Measurements from ENCODE around the gene ASCL3.
"Not testable (repeated sequence)": the region's sequence is repeated elsewhere in the genome, so short reads cannot be mapped to it uniquely, and the experiment has no call there.

ASCL3 gene

DNA sequence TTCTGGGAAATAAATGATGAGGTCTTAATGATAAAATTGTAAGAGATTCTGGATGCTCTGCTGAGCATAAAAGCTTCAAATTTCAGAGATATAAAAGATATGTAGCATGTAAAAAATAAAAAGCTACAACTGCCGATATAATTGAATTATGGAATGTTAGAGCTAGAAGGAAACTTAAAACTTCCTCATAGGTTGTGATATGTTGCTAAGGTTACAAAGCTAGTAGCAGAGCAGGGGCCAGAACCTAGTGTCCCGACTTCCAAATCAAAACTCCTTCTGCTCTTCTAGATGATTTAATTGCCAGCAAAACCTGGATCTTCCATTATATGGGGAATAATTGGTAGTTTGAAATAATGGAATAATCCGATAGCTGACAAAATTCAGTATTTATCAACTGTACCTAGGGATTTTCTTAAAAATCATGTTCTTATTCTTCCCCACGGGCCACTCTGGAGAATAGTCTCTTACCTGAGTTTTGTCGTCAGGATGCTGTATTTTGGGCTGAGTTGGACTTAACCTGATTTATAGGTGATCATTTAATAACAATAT, at the start of gene ASCL3:
Gene ASCL3 (minus strand): TSS at position 499 of the 549 bp plus-strand sequence. CDS start 4,855 bp downstream, outside the sequence.
- DNase-seq = no peak

DNA sequence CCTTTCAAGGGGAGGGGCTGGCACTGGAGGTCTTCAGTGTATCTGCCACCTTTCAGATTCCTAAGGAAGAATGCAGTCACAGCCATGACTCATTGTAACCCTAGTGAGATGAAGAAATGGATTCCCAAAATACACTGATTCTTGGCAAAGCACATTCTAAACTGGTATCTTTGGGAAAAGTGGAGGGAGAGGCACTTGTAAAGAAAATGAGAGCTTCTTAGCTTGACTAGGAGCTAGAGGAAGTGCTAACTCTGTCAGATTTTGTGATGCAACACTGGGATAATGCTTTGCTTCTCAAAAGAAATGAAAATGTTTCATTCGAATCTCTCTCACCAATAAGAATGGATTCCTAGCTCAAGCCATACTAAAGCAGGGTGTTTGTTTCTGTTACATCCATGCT, 46.6 kb upstream of the ASCL3 start:
- DNase-seq = no peak

DNA sequence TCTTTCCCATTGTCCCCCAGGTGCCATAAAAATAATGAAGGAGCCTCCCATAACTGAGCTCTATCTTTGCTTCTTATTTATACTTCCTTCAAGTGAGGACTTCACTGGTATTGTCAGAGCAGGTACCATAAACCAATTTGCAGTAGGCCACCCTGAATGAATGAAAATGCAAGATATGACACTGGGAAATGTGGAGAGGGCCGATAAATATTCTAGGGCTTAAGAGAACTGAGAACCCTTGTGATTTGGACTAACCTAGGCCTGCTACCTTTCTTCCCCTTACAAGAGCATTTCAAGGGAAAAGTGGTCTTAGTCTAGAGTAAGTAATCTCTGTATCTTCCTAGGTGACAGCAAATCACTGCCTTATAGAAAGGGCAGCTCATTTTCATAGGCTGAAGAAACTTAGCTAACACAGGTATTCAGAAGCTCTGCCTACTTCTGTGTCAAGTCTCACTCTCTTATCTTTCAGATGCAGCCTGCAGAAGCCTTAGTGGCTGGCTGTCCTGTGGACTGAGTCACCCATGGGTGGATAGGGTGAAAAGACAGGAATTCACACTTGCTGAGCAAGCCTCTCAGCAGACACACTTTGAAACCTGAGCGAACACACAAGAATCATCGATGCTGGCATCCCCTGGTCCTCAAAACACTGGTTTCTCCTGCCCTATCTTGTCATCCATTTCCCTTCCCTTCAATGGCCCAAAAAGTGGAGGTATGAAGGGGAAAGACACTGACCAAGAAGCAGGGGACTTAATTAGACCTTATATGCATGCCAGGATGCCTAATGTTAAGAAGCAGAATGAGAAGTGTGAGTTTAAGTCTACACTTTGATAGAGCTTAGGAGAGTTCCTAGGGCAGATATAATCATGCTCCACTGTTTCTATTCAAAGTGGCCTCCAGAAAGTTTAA, 45.8 kb upstream of the ASCL3 start:
- no peak for DNase-seq

GRCh38 chr11:8987446-8987845, 44.6 kb upstream of the ASCL3 start:
- no peak for DNase-seq

- DNase-seq = not testable (repeated sequence)
Observed at GRCh38 chr11:8986772-8987171, 44.0 kb upstream of the ASCL3 start.

DNA sequence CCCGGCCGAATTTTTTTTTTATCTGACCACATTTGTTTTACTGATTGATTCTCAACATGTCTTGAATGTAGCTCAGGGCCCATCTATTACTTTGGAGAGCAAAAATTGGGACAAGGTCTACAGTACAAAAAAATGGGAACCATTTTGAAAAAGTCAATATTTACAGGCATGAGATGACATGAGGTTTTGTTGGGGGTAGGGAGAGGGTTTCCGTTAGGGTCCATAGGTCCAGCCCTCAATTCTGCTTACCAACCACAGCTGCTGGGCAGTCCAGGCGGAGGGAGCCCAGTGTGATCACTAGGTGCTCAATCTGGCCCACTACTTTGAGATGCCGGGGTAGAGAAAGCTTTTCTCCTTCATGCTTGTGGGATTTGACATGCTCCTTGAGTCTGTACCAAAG, 42.6 kb upstream of the ASCL3 start:
- DNase-seq = no peak

- no peak for DNase-seq
Observed at GRCh38 chr11:8983552-8983951, 40.7 kb upstream of the ASCL3 start.

GRCh38 chr11:8980485-8980884, 37.7 kb upstream of the ASCL3 start:
- no peak for DNase-seq

- not testable (repeated sequence) for DNase-seq
Observed at GRCh38 chr11:8979365-8979764, 36.5 kb upstream of the ASCL3 start.

GRCh38 chr11:8973121-8973520, 30.3 kb upstream of the ASCL3 start:
- no peak for DNase-seq

- DNase-seq = no peak
Observed at GRCh38 chr11:8971924-8972316, 29.1 kb upstream of the ASCL3 start.

DNA sequence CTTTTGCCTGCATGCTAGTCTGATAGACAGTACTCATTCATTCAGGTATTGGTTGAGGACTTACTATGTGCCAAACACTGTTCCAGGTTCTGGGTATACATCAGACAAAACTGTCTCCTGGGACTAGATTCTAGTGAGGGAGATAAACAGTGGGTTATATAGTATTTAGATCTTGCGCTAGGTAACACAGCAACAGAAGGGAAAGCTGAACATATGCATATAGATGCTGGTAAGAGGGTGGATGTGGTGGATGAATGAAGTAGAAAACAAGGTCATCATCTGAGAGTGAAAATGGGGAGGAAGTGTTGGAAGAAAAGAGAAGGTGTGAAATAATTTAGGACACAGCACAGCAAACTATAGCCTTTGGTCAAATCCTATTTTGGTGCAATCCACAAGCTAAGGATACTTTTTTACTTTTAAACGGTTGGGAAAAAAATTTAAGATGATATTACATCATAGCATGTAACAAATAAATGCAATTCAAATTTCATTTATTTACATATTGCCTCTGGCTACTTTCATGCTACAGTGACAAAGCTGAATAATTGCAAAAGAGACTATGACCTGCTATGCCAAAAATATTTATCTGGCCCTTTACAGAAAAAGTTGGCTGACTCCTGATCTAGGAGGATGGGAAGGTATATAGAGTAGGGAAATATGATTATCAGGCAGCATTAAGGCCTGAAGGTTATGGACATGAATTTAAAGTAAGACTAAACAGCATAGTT, 28.5 kb upstream of the ASCL3 start:
- DNase-seq = no peak

DNA sequence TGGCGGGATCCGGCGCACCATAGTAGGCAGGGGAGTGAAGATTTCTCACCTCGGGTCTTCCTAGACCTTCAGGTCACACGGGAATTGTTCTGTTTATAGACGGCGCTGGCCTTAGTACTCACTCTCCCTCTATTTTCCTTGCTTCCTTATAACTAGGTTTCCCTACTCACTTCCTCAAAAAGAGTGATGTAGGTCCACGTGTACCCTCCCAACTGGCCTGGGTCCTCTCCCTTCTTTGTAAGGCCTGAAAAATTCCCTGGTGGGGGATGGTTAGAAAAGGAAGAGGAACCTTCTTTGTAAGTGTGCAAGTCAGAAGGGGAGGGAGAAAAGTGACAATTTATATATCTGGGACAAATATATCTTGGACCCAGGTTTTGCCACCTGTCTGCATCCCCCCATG, 24.4 kb upstream of the ASCL3 start:
- no peak for DNase-seq

DNA sequence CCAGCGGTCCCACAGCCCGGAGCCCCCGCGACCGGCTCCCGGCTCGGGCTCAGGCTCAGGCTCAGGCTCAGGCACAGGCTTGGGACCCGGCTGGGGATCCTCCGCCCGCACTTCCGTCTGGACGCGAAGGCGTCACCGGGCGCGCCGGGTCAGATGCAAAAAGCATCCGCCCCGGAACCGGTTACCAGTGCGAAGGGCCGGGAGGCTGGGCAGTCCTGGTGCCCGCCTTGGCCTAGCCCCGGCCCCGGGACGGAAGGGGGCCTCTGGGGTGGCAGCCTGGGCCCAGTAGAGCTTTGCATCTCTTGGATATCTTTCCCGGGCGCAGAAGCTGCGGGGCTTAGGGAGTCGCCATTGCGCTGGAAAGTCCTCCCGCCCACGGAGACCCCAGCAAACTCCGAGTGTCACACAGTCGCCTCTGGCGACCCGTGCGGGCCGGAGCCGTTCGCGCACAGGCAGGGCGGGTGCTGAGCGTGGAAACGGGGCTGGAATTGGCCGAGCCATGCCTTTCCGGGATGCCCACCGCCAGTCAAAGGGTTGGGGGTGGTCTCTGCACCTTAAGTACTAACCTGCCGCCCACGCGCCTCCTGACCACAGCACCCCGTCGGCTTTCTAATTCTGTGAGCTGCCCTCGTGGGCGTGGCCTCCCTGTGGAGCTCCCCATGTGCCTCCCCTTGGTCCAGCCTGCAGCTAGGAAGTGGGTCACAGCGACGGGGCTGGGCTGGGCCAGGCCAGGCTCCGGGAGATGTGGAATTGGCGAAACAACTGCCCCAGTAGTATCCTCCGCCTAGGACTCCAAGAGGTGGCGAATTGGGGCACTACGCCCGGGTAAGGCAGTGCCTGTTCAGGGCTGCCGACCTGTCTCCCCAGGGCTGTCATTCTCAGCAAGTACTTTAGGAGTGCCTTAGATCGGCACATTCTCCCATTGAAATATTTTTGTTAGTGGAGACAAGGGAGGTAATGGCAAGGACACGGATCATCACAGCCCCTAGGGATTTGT, 21.8 kb upstream of the ASCL3 start, which contains the start of gene TMEM9B:
Gene TMEM9B (minus strand): TSS at position 119 of the 997 bp plus-strand sequence. CDS start 129 bp downstream, outside the sequence.
- DNase-seq = peak; percentile 38 to 92 (median 82)

GRCh38 chr11:8963569-8964323, 20.9 kb upstream of the ASCL3 start:
- peak in 32 of 56 donors; percentile 40 to 89 (median 79) for DNase-seq

- DNase-seq = no peak
Observed at GRCh38 chr11:8962841-8963240, 20.0 kb upstream of the ASCL3 start.

GRCh38 chr11:8961401-8961800, 18.6 kb upstream of the ASCL3 start:
- DNase-seq = no peak

- DNase-seq = peak in 1 of 56 donors; percentile 11
Observed at GRCh38 chr11:8959546-8960166, 16.8 kb upstream of the ASCL3 start.

- no peak for DNase-seq
Observed at GRCh38 chr11:8956860-8957259, 14.0 kb upstream of the ASCL3 start.

DNA sequence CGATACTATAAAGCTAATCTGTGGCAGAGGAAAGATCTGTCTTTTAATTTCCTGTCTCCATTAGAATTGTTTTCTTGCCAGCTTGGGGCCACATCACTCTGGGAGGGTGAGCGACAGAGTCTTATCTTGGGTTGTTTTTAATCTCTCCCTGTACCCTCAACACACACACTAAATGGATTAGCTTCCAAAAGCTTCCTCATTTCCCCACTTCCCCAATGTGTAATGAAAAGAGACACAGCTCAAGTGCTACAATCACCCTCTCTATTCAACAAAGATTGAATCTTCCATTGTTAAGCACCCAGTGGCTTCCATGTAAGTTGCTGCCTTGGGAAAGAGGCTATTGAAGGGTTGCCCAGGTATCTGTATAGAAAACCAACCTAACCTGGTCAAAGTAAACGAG, 6.1 kb upstream of the ASCL3 start:
- DNase-seq = no peak
